NB4 (cell line): Measurements from ENCODE around the gene SPEG.

Source experiments
- CTCF ChIP-seq: IDR thresholded peaks from one replicate; pipeline ENCODE4 v1.5.1; 2012; ENCODE audit warnings: low read depth, low read length
- POLR2A ChIP-seq: IDR thresholded peaks from 2 replicates; pipeline ENCODE4 v1.6.1; 2011; ENCODE audit warnings: mild to moderate bottlenecking; ENCODE audit not compliant: insufficient read length; ENCODE audit errors: extremely low read depth

- TF ChIP-seq CTCF (no peak), POLR2A (no peak)
These were observed 109.9 kb downstream of the SPEG start for GRCh38 chr2:219544567-219544966.
